Endothelial cell of umbilical vein (primary cell): ENCODE data around the gene LPP. TPM values are rescaled to one million over a fixed set of nuclear protein-coding genes. Genes with fewer than 3 reads are reported as not detected.

Experiments used
- BruUV-seq: library from RNA; stranded (reverse); fragments of 400-500 nt; replicated peaks from 2 replicates; lab custom pipeline; 2021; lab: Mats Ljungman, UMichigan
- CTCF ChIA-PET: fragments of 300-600, 350-600 bp; sonication (Branson Sonifier 250); formaldehyde crosslinking; loops from one replicate; lab custom pipeline; 2021; ENCODE audit warnings: antibody characterized with exemption, inconsistent platforms; lab: Charles Lee
- POLR2A ChIA-PET: fragments of 300-600, 350-600 bp; sonication (Branson Sonifier 250); formaldehyde crosslinking; loops from one replicate; lab custom pipeline; 2021; ENCODE audit warnings: antibody characterized with exemption, inconsistent platforms; lab: Charles Lee
- DNase-seq: peaks from one replicate; pipeline ENCODE4 v3.0.0-alpha.2; 2011; ENCODE audit warnings: low read depth, low spot score
- FAIRE-seq: peaks from 2 replicates; lab custom pipeline; 2011; peaks lifted over from hg19 to GRCh38; lab: Jason Lieb, UNC
- H2AFZ ChIP-seq: 2 replicates; pipeline ENCODE4 v1.6.0; 2012; ENCODE audit warnings: low read depth, low read length, control low read depth, inconsistent platforms
- H3K27ac ChIP-seq: 2 replicates; pipeline ENCODE4 v1.5.1; 2011; ENCODE audit warnings: low read depth, mild to moderate bottlenecking, control low read depth, low read length, moderate library complexity; ENCODE audit not compliant: insufficient read depth
- H3K27me3 ChIP-seq, 2 experiments: 2 replicates each; pipeline versions ENCODE4 v1.6.0 to v1.6.1; 2011; ENCODE audit warnings: low read length in 2 of 2, mixed read lengths in 1 of 2; ENCODE audit not compliant: control insufficient read depth in 2 of 2, insufficient read depth in 2 of 2
- H3K36me3 ChIP-seq, 2 experiments: 2 replicates in 1 of 2; 3 replicates in 1 of 2; pipeline ENCODE4 v1.5.1; 2011; ENCODE audit warnings: low read length in 2 of 2, mild to moderate bottlenecking in 1 of 2, moderate library complexity in 1 of 2; ENCODE audit not compliant: control insufficient read depth in 2 of 2, insufficient read depth in 2 of 2; ENCODE audit errors: extremely low read depth in 1 of 2
- H3K4me1 ChIP-seq: 3 replicates; pipeline ENCODE4 v1.5.1; 2011; ENCODE audit warnings: mild to moderate bottlenecking, low read length; ENCODE audit not compliant: control insufficient read depth, insufficient read depth; ENCODE audit errors: extremely low read depth
- H3K4me2 ChIP-seq: 2 replicates; pipeline ENCODE4 v1.6.1; 2011; ENCODE audit warnings: low read length, control low read depth, mixed read lengths; ENCODE audit not compliant: insufficient read depth
- H3K4me3 ChIP-seq, 3 experiments: fragments of 200-600 bp in 1 of 3; sonication (generic), shearing (Covaris generic) in 1 of 3; replicated peaks in 1 of 3; 2 replicates each; pipeline ENCODE4 v1.5.1; 2011 to 2016; ENCODE audit warnings: control low read depth in 3 of 3, low read length in 3 of 3, mild to moderate bottlenecking in 2 of 3, inconsistent platforms in 1 of 3, low read depth in 1 of 3, moderate library complexity in 1 of 3; ENCODE audit not compliant: insufficient read depth in 1 of 3
- H3K79me2 ChIP-seq: 2 replicates; pipeline ENCODE4 v1.6.0; 2012; ENCODE audit warnings: low read length, inconsistent platforms; ENCODE audit not compliant: control insufficient read depth, insufficient read depth
- H3K9ac ChIP-seq: replicated peaks from 2 replicates; pipeline ENCODE3; 2011; ENCODE audit warnings: low read length, control low read depth; ENCODE audit not compliant: insufficient read depth; ENCODE audit errors: extremely low read depth
- H3K9me1 ChIP-seq: replicated peaks from 3 replicates; pipeline ENCODE4 v1.6.0; 2011; ENCODE audit warnings: mild to moderate bottlenecking, low read length; ENCODE audit not compliant: control insufficient read depth, insufficient read depth; ENCODE audit errors: extremely low read depth
- H3K9me3 ChIP-seq: replicated peaks from 2 replicates; pipeline ENCODE4 v1.5.1; 2012; ENCODE audit warnings: low read length, inconsistent platforms; ENCODE audit not compliant: control insufficient read depth, insufficient read depth
- H4K20me1 ChIP-seq: replicated peaks from 2 replicates; pipeline ENCODE3; 2011; ENCODE audit warnings: mild to moderate bottlenecking, low read length; ENCODE audit not compliant: control insufficient read depth, insufficient read depth; ENCODE audit errors: extremely low read depth
- EZH2 ChIP-seq: IDR thresholded peaks from 2 replicates; pipeline ENCODE4 v1.6.1; 2012; ENCODE audit warnings: borderline replicate concordance, low read depth, mild to moderate bottlenecking, moderate library complexity, low read length, inconsistent platforms; ENCODE audit not compliant: severe bottlenecking
- FOS ChIP-seq: IDR thresholded peaks from 2 replicates; pipeline ENCODE4 v1.6.1; 2011; ENCODE audit warnings: mild to moderate bottlenecking, low read length, moderate library complexity, borderline replicate concordance; ENCODE audit not compliant: insufficient read depth
- GATA2 ChIP-seq: IDR thresholded peaks from 2 replicates; pipeline ENCODE4 v1.7.0; 2011; ENCODE audit warnings: low read depth, mild to moderate bottlenecking, moderate library complexity, mixed read lengths, low read length; ENCODE audit not compliant: insufficient read length, insufficient read depth
- JUN ChIP-seq: IDR thresholded peaks from 2 replicates; pipeline ENCODE4 v1.6.1; 2011; ENCODE audit warnings: borderline replicate concordance, low read depth; ENCODE audit not compliant: insufficient read length, insufficient read depth
- MAX ChIP-seq: IDR thresholded peaks from 2 replicates; pipeline ENCODE4 v1.6.1; 2011; ENCODE audit not compliant: insufficient read depth, insufficient read length
- MYC ChIP-seq: IDR thresholded peaks from one replicate; pipeline ENCODE4 v1.6.1; 2011; ENCODE audit warnings: mild to moderate bottlenecking, low read depth, low read length
- POLR2A ChIP-seq: IDR thresholded peaks from 2 replicates; pipeline ENCODE4 v1.6.1; 2012; ENCODE audit warnings: low read depth, mild to moderate bottlenecking, control low read depth, low read length
- POLR2AphosphoS5 ChIP-seq: IDR thresholded peaks from 2 replicates; pipeline ENCODE4 v1.6.1; 2012; ENCODE audit warnings: low read depth, mild to moderate bottlenecking, control low read depth, low read length, moderate library complexity; ENCODE audit not compliant: insufficient read depth
- dilution Hi-C: fragments of 300-500 bp; cut with MboI; formaldehyde crosslinking; loops from one replicate; pipeline ENCODE4 v1.15.0; 2019; ENCODE audit warnings: low sequenced_read_pairs; ENCODE audit not compliant: extremely low pct_ligation_motif_present
- intact Hi-C: fragments of 100-400 bp; cut with micrococcal nuclease; formaldehyde crosslinking; loops from one replicate; pipeline ENCODE4 v1.10.0; 2022
- polyA plus RNA-seq, 4 experiments: library from polyadenylated mRNA; depleted of rRNA in 3 of 4; stranded (reverse) in 3 of 4; unstranded in 1 of 4; fragments of >200 nt; gene quantifications; 2 replicates each; pipeline versions ENCODE4 v1.2.1 to v1.2.3, GENCODE V29; 2011 to 2012; ENCODE audit warnings: missing spikeins in 1 of 4
- total RNA-seq: library from RNA; stranded (reverse); gene quantifications from 2 replicates; pipeline ENCODE4 v1.2.3, GENCODE V29; 2021
- TF ChIP-seq, protein P1 (sequence below), 2 donors: IDR thresholded peaks; 1 replicate in 1 of 2; 2 replicates in 1 of 2; pipeline ENCODE4 v1.5.1; 2011; ENCODE audit warnings: low read length in 2 of 2, mild to moderate bottlenecking in 2 of 2, moderate library complexity in 2 of 2, control low read depth in 1 of 2, inconsistent platforms in 1 of 2, low read depth in 1 of 2; ENCODE audit not compliant: insufficient read depth in 1 of 2; ENCODE audit errors: extremely low read depth in 1 of 2

The LPP gene
- total and polyA plus RNA-seq, 2 donors (not counting 3 experiments of a cell fraction or from before 2014, with no cell fraction given) = 16.9 to 153 TPM

DNA sequence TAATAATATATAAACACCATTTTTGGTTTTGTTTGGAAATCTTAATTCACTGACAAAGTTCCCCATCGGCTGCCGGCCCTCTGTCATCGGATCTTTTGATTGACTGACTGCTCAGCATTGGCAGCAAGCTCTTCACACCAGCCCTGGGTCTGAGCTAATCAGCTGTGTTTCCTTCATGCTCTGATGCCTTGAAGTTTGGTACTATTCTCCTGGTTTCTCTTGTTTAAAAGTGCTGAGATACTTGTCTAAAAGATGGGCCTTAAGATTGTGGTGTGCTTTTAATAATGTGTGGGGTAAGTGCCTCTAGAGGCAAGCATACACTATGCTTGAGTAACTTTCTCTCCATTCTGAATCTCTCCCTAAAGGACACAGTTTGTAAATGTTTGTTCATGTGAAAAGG, 602.3 kb downstream of the LPP start:
- Histone ChIP-seq H3K27me3 (no peaks in the 10 kb centered on the region), H4K20me1 (no peaks in the 10 kb centered on the region), H3K36me3 (peaks cover 0 to 2% of the 10 kb centered on the region in 2 experiments), H3K9me3 (no peaks in the 10 kb centered on the region), H3K4me3 (no peak overlapping the region), H3K79me2 (no peaks in the 10 kb centered on the region), H2AFZ (no peak overlapping the region), H3K4me2 (no peak overlapping the region), H3K4me1 (no peaks in the 10 kb centered on the region), H3K9ac (no peak overlapping the region), H3K27ac (no peak overlapping the region), H3K9me1 (no peaks in the 10 kb centered on the region)
- dilution Hi-C loops (no loop called here), intact Hi-C loops (no loop called here)
- ChIA-PET POLR2A (no interaction called here), CTCF (no interaction called here)
- BruUV-seq = no TSS peak
- TF ChIP-seq FOS = no peak
- no peak for TF ChIP-seq POLR2A
- TF ChIP-seq GATA2 = no peak
- TF ChIP-seq MYC = no peak
- TF ChIP-seq POLR2AphosphoS5 = no peak
- TF ChIP-seq MAX = no peak
- no peak for TF ChIP-seq JUN
- DNase-seq (no peak), FAIRE-seq (no peak)

DNA sequence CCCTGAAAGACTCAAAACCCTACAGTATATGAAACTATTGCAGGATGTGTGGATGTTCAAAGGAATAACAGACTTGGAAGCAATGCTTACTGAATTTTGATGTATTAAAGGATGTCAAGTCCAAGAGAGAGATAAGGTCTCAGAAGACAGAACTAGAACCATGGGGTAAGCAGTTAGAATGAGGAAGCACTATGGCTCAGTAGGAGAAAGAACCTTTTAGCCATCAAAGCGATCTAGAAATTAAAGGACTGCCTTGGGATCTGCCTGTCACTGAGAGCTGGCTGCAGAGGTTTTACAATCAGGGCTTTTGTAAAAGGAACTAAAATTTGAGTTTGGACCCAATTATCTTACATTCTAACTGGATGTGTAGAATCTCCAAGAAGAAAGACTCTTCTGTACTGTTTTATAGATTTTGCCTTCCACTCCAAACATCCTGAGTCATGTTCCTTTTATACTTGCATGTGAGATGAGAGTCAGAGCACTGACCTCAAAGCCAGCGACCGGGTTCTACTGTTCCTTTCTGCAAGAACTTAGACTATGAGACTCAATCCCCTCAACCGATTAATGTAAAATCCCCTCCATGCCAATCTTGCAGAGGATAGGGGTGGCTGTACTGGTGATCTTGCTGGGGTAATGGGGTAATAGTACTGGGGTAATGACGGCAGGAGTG, 605.5 kb downstream of the LPP start:
- dilution Hi-C loops = no loop called here
- FAIRE-seq = no peak
- no TSS peak for BruUV-seq

More for the DNA sequence above, 605.5 kb downstream of the LPP start:
- Histone ChIP-seq H3K4me2 (no peak overlapping the region), H3K4me3 (no peak overlapping the region), H2AFZ (no peak overlapping the region), H4K20me1 (no peaks in the 10 kb centered on the region), H3K79me2 (no peaks in the 10 kb centered on the region), H3K36me3 (peaks cover 0 to 2% of the 10 kb centered on the region in 2 experiments), H3K9ac (no peak overlapping the region), H3K27ac (no peak overlapping the region), H3K4me1 (no peaks in the 10 kb centered on the region), H3K27me3 (no peaks in the 10 kb centered on the region), H3K9me1 (no peaks in the 10 kb centered on the region), H3K9me3 (no peaks in the 10 kb centered on the region)
- CTCF ChIA-PET = interaction anchor here (0.9 kb wide), 1 partner anchor 10 kb away, joined by 3 read pairs; no protein-coding TSS in a partner anchor
- TF ChIP-seq, protein P1, sequence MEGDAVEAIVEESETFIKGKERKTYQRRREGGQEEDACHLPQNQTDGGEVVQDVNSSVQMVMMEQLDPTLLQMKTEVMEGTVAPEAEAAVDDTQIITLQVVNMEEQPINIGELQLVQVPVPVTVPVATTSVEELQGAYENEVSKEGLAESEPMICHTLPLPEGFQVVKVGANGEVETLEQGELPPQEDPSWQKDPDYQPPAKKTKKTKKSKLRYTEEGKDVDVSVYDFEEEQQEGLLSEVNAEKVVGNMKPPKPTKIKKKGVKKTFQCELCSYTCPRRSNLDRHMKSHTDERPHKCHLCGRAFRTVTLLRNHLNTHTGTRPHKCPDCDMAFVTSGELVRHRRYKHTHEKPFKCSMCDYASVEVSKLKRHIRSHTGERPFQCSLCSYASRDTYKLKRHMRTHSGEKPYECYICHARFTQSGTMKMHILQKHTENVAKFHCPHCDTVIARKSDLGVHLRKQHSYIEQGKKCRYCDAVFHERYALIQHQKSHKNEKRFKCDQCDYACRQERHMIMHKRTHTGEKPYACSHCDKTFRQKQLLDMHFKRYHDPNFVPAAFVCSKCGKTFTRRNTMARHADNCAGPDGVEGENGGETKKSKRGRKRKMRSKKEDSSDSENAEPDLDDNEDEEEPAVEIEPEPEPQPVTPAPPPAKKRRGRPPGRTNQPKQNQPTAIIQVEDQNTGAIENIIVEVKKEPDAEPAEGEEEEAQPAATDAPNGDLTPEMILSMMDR (IDR thresholded peaks at IDR 0.05; ENCODE audit: extremely low read depth in 1 of 2, insufficient read depth in 1 of 2, low read depth in 1 of 2, low read length in 2 of 2) = no peak
- TF ChIP-seq POLR2AphosphoS5 (no peak), POLR2A (no peak), GATA2 (no peak), EZH2 (no peak), MYC (no peak), MAX (no peak), FOS (no peak), JUN (no peak)
- no peak for DNase-seq
- POLR2A ChIA-PET = no interaction called here
- intact Hi-C loops = no loop called here
